OCI-LY1 (cell line): ENCODE results near the gene TRPM4.
"Not testable (repeated sequence)": the region's sequence is repeated elsewhere in the genome, so short reads cannot be mapped to it uniquely, and the experiment has no call there.

Experiments used
- H2AFZ ChIP-seq: fragments of 200-600 bp; sonication (generic), shearing (Covaris generic); 2 replicates; pipeline ENCODE4 v1.6.0; 2014; ENCODE audit warnings: antibody characterized with exemption, mild to moderate bottlenecking, low read length
- H3F3A ChIP-seq: fragments of 200-600 bp; sonication (generic), shearing (Covaris generic); 2 replicates; pipeline ENCODE4 v1.6.0; 2014; ENCODE audit warnings: mild to moderate bottlenecking, antibody characterized with exemption, low read length, moderate library complexity; ENCODE audit not compliant: insufficient read depth
- H3K27ac ChIP-seq: fragments of 200-600 bp; sonication (generic); 2 replicates; pipeline ENCODE4 v1.5.1; 2014; ENCODE audit warnings: low read length, mixed run types, mild to moderate bottlenecking, low read depth; ENCODE audit not compliant: poor library complexity, severe bottlenecking
- H3K27me3 ChIP-seq: fragments of 200-600 bp; sonication (generic); 2 replicates; pipeline ENCODE4 v1.6.0; 2014; ENCODE audit warnings: antibody characterized with exemption, mild to moderate bottlenecking, low read length, moderate library complexity; ENCODE audit not compliant: insufficient read depth
- H3K36me3 ChIP-seq: fragments of 200-600 bp; sonication (generic); 2 replicates; pipeline ENCODE4 v1.6.1; 2014; ENCODE audit warnings: mild to moderate bottlenecking, antibody characterized with exemption, low read length, moderate library complexity, mixed read lengths; ENCODE audit not compliant: insufficient read depth
- H3K4me1 ChIP-seq: fragments of 200-600 bp; sonication (generic); 2 replicates; pipeline ENCODE4 v1.5.1; 2014; ENCODE audit warnings: mild to moderate bottlenecking, low read length, moderate library complexity; ENCODE audit not compliant: insufficient read depth, severe bottlenecking
- H3K4me2 ChIP-seq: fragments of 200-600 bp; sonication (generic), shearing (Covaris generic); 2 replicates; pipeline ENCODE4 v1.6.1; 2014; ENCODE audit warnings: low read length
- H3K4me3 ChIP-seq: fragments of 200-600 bp; sonication (generic); 2 replicates; pipeline ENCODE4 v1.5.1; 2014; ENCODE audit warnings: low read length, low read depth, mild to moderate bottlenecking, mixed read lengths; ENCODE audit not compliant: poor library complexity, severe bottlenecking
- H3K79me2 ChIP-seq: fragments of 200-600 bp; shearing (Covaris generic); 2 replicates; pipeline ENCODE4 v1.6.1; 2016; ENCODE audit warnings: mixed run types, low read length, mixed read lengths; ENCODE audit not compliant: insufficient read depth
- H3K9ac ChIP-seq: fragments of 200-600 bp; sonication (generic), shearing (Covaris generic); 2 replicates; pipeline ENCODE4 v1.6.1; 2014; ENCODE audit warnings: mild to moderate bottlenecking, low read length, mixed read lengths
- H3K9me2 ChIP-seq: fragments of 200-600 bp; sonication (generic), shearing (Covaris generic); 2 replicates; pipeline ENCODE4 v1.6.1; 2014; ENCODE audit warnings: low read depth, mild to moderate bottlenecking, low read length, mixed read lengths
- H3K9me3 ChIP-seq: fragments of 200-600 bp; shearing (Covaris generic); 2 replicates; pipeline ENCODE4 v1.6.1; 2014; ENCODE audit warnings: low read length, mixed read lengths
- H4K20me1 ChIP-seq: fragments of 200-600 bp; sonication (generic), shearing (Covaris generic); 2 replicates; pipeline ENCODE4 v1.6.0; 2016; ENCODE audit warnings: mild to moderate bottlenecking, low read length; ENCODE audit not compliant: insufficient read depth
- CTCF ChIP-seq: fragments of 200-600 bp; sonication (generic), shearing (Covaris generic); IDR thresholded peaks from 2 replicates; pipeline ENCODE4 v1.5.1; 2017; ENCODE audit warnings: mild to moderate bottlenecking, antibody characterized with exemption, low read length, moderate library complexity, mixed read lengths
- EZH2 ChIP-seq: fragments of 200-600 bp; sonication (generic), shearing (Covaris generic); IDR thresholded peaks from 2 replicates; pipeline ENCODE4 v1.8.0; 2017; ENCODE audit warnings: borderline replicate concordance, mixed run types, mild to moderate bottlenecking, antibody characterized with exemption, low read length, moderate library complexity, mixed read lengths

The TRPM4 gene

GRCh38 chr19:49120868-49121267 is 36.7 kb upstream of the TRPM4 start:
- Histone ChIP-seq H3K4me1 (peaks cover 19% of the 10 kb centered on the region), H3K27ac (no peak overlapping the region), H2AFZ (no peak overlapping the region), H3K9me2 (no peaks in the 10 kb centered on the region), H3K79me2 (no peaks in the 10 kb centered on the region), H3K9ac (no peak overlapping the region), H3K9me3 (no peaks in the 10 kb centered on the region), H3K4me3 (no peak overlapping the region), H3K4me2 (no peak overlapping the region), H3F3A (peaks cover 5% of the 10 kb centered on the region; the same call in 1 of the 2 replicates), H3K27me3 (0 out of 2 replicates have a peak, but pooled peaks cover 7% of the 10 kb centered on the region), H4K20me1 (no peaks in the 10 kb centered on the region), H3K36me3 (no peaks in the 10 kb centered on the region)
- TF ChIP-seq EZH2: no peak
- no peak for TF ChIP-seq CTCF

- not testable (repeated sequence) for H4K20me1 ChIP-seq, H3K27ac ChIP-seq, H3K79me2 ChIP-seq, H3K9me2 ChIP-seq, H3K27me3 ChIP-seq, H2AFZ ChIP-seq, H3K9ac ChIP-seq, H3K36me3 ChIP-seq, H3K9me3 ChIP-seq, H3F3A ChIP-seq, H3K4me2 ChIP-seq, H3K4me3 ChIP-seq
- H3K4me1 ChIP-seq: peaks cover 19% of the 10 kb centered on the region
Measured at GRCh38 chr19:49121841-49122240, 35.8 kb upstream of the TRPM4 start.

GRCh38 chr19:49123285-49123684 is 34.3 kb upstream of the TRPM4 start:
- not testable (repeated sequence) for H3K9ac ChIP-seq, H3K9me2 ChIP-seq, H3F3A ChIP-seq, H3K4me3 ChIP-seq, H2AFZ ChIP-seq, H3K27ac ChIP-seq, H3K9me3 ChIP-seq, H3K27me3 ChIP-seq, H3K36me3 ChIP-seq, H3K79me2 ChIP-seq, H4K20me1 ChIP-seq, H3K4me2 ChIP-seq
- H3K4me1 ChIP-seq: peaks cover 18% of the 10 kb centered on the region

GRCh38 chr19:49125025-49125731 is 32.4 kb upstream of the TRPM4 start:
- 0 out of 2 replicates have a peak, but pooled peaks cover 1% of the 10 kb centered on the region for H3K27me3 ChIP-seq
- H3K9ac ChIP-seq: no peak overlapping the region
- no peak overlapping the region for H3K27ac ChIP-seq
- no peaks in the 10 kb centered on the region for H3K9me3 ChIP-seq
- H2AFZ ChIP-seq: no peak overlapping the region
- H3F3A ChIP-seq: peaks cover 5% of the 10 kb centered on the region; the same call in 1 of the 2 replicates
- H3K4me3 ChIP-seq: no peak overlapping the region
- peaks cover 15% of the 10 kb centered on the region for H3K4me1 ChIP-seq
- H4K20me1 ChIP-seq: no peaks in the 10 kb centered on the region
- H3K79me2 ChIP-seq: no peaks in the 10 kb centered on the region
- H3K4me2 ChIP-seq: no peak overlapping the region
- H3K36me3 ChIP-seq: peaks cover 1% of the 10 kb centered on the region; the same call in 1 of the 2 replicates
- TF ChIP-seq CTCF (no peak), EZH2 (no peak)
- H3K9me2 ChIP-seq: no peaks in the 10 kb centered on the region
